HEK293 (cell line): ENCODE data around the gene PPP1R9B.

ENCODE experiments used
- ZSCAN30 ChIP-seq: fragments of 450-650 bp; IDR thresholded peaks from 2 replicates; pipeline ENCODE4 v1.5.1; 2018; ENCODE audit warnings: missing biosample characterization, mild to moderate bottlenecking, missing genetic modification characterization, moderate library complexity
- TF ChIP-seq, protein P1 (sequence below): fragments of 450-650 bp; formaldehyde crosslinking; IDR thresholded peaks from 2 replicates; pipeline ENCODE4 v1.5.1; 2016; ENCODE audit warnings: missing biosample characterization, missing genetic modification characterization

DNA sequence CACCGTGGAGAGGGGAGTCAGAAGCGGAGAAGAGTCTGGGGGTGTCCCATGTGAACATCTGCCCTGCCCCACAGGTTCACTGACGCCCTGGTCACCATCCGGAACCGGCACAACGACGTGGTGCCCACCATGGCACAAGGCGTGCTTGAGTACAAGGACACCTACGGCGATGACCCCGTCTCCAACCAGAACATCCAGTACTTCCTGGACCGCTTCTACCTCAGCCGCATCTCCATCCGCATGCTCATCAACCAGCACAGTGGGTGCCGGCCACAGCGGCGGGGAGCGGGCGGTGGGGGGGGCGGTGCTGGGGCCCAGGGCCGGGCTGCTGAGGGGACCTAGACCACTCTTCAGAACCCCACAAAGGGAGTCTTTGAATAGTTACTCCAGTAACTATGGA is 44.7 kb downstream of the PPP1R9B start:
- TF ChIP-seq, protein P1, sequence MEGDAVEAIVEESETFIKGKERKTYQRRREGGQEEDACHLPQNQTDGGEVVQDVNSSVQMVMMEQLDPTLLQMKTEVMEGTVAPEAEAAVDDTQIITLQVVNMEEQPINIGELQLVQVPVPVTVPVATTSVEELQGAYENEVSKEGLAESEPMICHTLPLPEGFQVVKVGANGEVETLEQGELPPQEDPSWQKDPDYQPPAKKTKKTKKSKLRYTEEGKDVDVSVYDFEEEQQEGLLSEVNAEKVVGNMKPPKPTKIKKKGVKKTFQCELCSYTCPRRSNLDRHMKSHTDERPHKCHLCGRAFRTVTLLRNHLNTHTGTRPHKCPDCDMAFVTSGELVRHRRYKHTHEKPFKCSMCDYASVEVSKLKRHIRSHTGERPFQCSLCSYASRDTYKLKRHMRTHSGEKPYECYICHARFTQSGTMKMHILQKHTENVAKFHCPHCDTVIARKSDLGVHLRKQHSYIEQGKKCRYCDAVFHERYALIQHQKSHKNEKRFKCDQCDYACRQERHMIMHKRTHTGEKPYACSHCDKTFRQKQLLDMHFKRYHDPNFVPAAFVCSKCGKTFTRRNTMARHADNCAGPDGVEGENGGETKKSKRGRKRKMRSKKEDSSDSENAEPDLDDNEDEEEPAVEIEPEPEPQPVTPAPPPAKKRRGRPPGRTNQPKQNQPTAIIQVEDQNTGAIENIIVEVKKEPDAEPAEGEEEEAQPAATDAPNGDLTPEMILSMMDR (tag by site-specific recombination), result no peak
- no peak for TF ChIP-seq ZSCAN30
